WTC11 (cell line): ENCODE data around the gene RPL29. TPM values are rescaled to one million over a fixed set of nuclear protein-coding genes. Genes with fewer than 3 reads are reported as not detected.

Experiments
- ATAC-seq: fragments of 200-7000 bp; cut with Tn5 transposase; 2 replicates; pipeline ENCODE4 v1.10.0; 2021; ENCODE audit warnings: mild to moderate bottlenecking, moderate library complexity
- CTCF ChIA-PET: fragments of 300-600 bp; sonication (Branson Sonifier 250); formaldehyde crosslinking; loops from one replicate; lab custom pipeline; 2021; ENCODE audit warnings: antibody characterized with exemption; lab: Charles Lee
- POLR2A ChIA-PET: fragments of 350-600 bp; sonication (Branson Sonifier 250); formaldehyde crosslinking; loops from one replicate; lab custom pipeline; 2021; ENCODE audit warnings: antibody characterized with exemption; lab: Charles Lee
- DNase-seq: peaks from one replicate; pipeline ENCODE4 v3.0.0; 2021; ENCODE audit warnings: low spot score
- H3K27ac Mint-ChIP-seq: 2 replicates; pipeline ENCODE4 v1.8.0; 2021; ENCODE audit warnings: mixed read lengths
- H3K27me3 Mint-ChIP-seq: 2 replicates; pipeline ENCODE4 v1.8.0; 2021; ENCODE audit warnings: low read depth, mild to moderate bottlenecking, moderate library complexity, mixed read lengths
- H3K36me3 Mint-ChIP-seq: 2 replicates; pipeline ENCODE4 v1.8.0; 2021; ENCODE audit warnings: mixed read lengths
- H3K4me1 Mint-ChIP-seq: 2 replicates; pipeline ENCODE4 v1.8.0; 2022; ENCODE audit warnings: mixed read lengths
- H3K4me3 Mint-ChIP-seq: 2 replicates; pipeline ENCODE4 v1.8.0; 2021; ENCODE audit warnings: mild to moderate bottlenecking, moderate library complexity, mixed read lengths
- H3K9me3 Mint-ChIP-seq: 2 replicates; pipeline ENCODE4 v1.8.0; 2021; ENCODE audit warnings: mixed read lengths
- ARID4B ChIP-seq: sonication (generic); formaldehyde crosslinking; IDR thresholded peaks from 2 replicates; pipeline ENCODE4 v1.8.0; 2023; ENCODE audit warnings: missing genetic modification reagents, mild to moderate bottlenecking, borderline replicate concordance
- ATF6 ChIP-seq: sonication (generic); formaldehyde crosslinking; IDR thresholded peaks from 2 replicates; pipeline ENCODE4 v1.8.1; 2023; ENCODE audit warnings: mild to moderate bottlenecking, missing genetic modification reagents
- CBFB ChIP-seq: sonication (generic); formaldehyde crosslinking; IDR thresholded peaks from 2 replicates; pipeline ENCODE4 v1.8.1; 2022; ENCODE audit warnings: mild to moderate bottlenecking, low read depth, missing genetic modification reagents
- ERG ChIP-seq: fragments of 250-450 bp; sonication (Bioruptor Pico); IDR thresholded peaks from 2 replicates; pipeline ENCODE4 v1.8.0; 2021; ENCODE audit warnings: mild to moderate bottlenecking
- ESRRA ChIP-seq: sonication (generic); formaldehyde crosslinking; IDR thresholded peaks from 2 replicates; pipeline ENCODE4 v1.8.1; 2022; ENCODE audit warnings: mild to moderate bottlenecking, missing genetic modification reagents, borderline replicate concordance
- HMGXB4 ChIP-seq: sonication (generic); formaldehyde crosslinking; IDR thresholded peaks from 2 replicates; pipeline ENCODE4 v1.8.1; 2023; ENCODE audit warnings: mild to moderate bottlenecking, moderate library complexity, missing genetic modification reagents
- IRF2 ChIP-seq: sonication (generic); formaldehyde crosslinking; IDR thresholded peaks from 2 replicates; pipeline ENCODE4 v1.8.0; 2022; ENCODE audit warnings: low read depth, missing genetic modification reagents, borderline replicate concordance
- KAT7 ChIP-seq: sonication (generic); formaldehyde crosslinking; IDR thresholded peaks from 2 replicates; pipeline ENCODE4 v1.8.1; 2023; ENCODE audit warnings: missing genetic modification reagents, mild to moderate bottlenecking, borderline replicate concordance
- MXD4 ChIP-seq: fragments of 250-450 bp; sonication (Bioruptor Pico); IDR thresholded peaks from 2 replicates; pipeline ENCODE4 v1.8.0; 2021; ENCODE audit warnings: mild to moderate bottlenecking, moderate library complexity, borderline replicate concordance
- NFYB ChIP-seq: sonication (generic); formaldehyde crosslinking; conservative IDR thresholded peaks from 2 replicates; pipeline ENCODE4 v1.8.0; 2022; ENCODE audit warnings: low read depth, missing genetic modification reagents
- PRDM15 ChIP-seq: sonication (generic); formaldehyde crosslinking; IDR thresholded peaks from 2 replicates; pipeline ENCODE4 v1.8.0; 2022; ENCODE audit warnings: missing genetic modification reagents
- TCF7 ChIP-seq: sonication (generic); formaldehyde crosslinking; IDR thresholded peaks from 2 replicates; pipeline ENCODE4 v1.8.0; 2022; ENCODE audit warnings: mild to moderate bottlenecking, low read depth, missing genetic modification reagents, moderate library complexity
- TP53 ChIP-seq: sonication (generic); formaldehyde crosslinking; IDR thresholded peaks from 2 replicates; pipeline ENCODE4 v1.8.1; 2023; ENCODE audit warnings: mild to moderate bottlenecking, missing genetic modification reagents
- ZNF671 ChIP-seq: fragments of 250-450 bp; sonication (Bioruptor Pico); IDR thresholded peaks from 2 replicates; pipeline ENCODE4 v1.8.0; 2021; ENCODE audit warnings: mild to moderate bottlenecking
- ZSCAN18 ChIP-seq: fragments of 250-450 bp; sonication (Bioruptor Pico); IDR thresholded peaks from 2 replicates; pipeline ENCODE4 v2.1.2; 2022; ENCODE audit warnings: mild to moderate bottlenecking, moderate library complexity
- total RNA-seq: library from RNA; stranded (reverse); gene quantifications from 3 replicates; pipeline ENCODE4 v1.2.3, GENCODE V29; 2021

Gene RPL29
- total RNA-seq, 1 experiment from 2014 or later, result 1,343 TPM

- Mint-ChIP-seq H3K27ac (no peak overlapping the region), H3K36me3 (no peaks in the 10 kb centered on the region), H3K9me3 (no peaks in the 10 kb centered on the region), H3K4me3 (no peak overlapping the region)
- DNase-seq, result peak; percentile 59
- POLR2A ChIA-PET, result interaction anchor here (0.7 to 1.3 kb wide), 2 partner anchors 19 to 749 kb away, joined by 3 to 8 read pairs; partner anchors contain the start of gene ACY1
- no peak for ATAC-seq
- TF ChIP-seq ESRRA (CRISPR knock-in tag) (no peak), PRDM15 (CRISPR knock-in tag) (no peak), ATF6 (CRISPR knock-in tag) (no peak), NFYB (CRISPR knock-in tag) (no peak), HMGXB4 (CRISPR knock-in tag) (no peak), TCF7 (no peak), CBFB (CRISPR knock-in tag) (no peak), ZNF671 (CRISPR knock-in tag) (no peak), ZSCAN18 (CRISPR knock-in tag) (no peak), MXD4 (CRISPR knock-in tag) (no peak), KAT7 (CRISPR knock-in tag) (no peak), TP53 (CRISPR knock-in tag) (no peak), IRF2 (CRISPR knock-in tag) (no peak)
- TF ChIP-seq, all 79 proteins: peak for 0
- H3K27me3 Mint-ChIP-seq, result peaks cover 23% of the 10 kb centered on the region
- peaks cover 35% of the 10 kb centered on the region for H3K4me1 Mint-ChIP-seq
- CTCF ChIA-PET, result interaction anchor here (1.4 to 6.5 kb wide), 3 partner anchors 11 to 144 kb away, joined by 3 to 60 read pairs (median 19); partner anchors contain the start of genes ABHD14A, ABHD14B and ACY1
Observed at GRCh38 chr3:51963951-51964451, 31.7 kb downstream of the RPL29 start.

GRCh38 chr3:51962854-51963530 lies 32.7 kb downstream of the RPL29 start:
- POLR2A ChIA-PET, result interaction anchor here (1.3 kb wide), 1 partner anchor 20 kb away, joined by 8 read pairs; the partner anchor contains the start of gene ACY1
- no peak overlapping the region for H3K27ac Mint-ChIP-seq
- H3K4me1 Mint-ChIP-seq, result peaks cover 28% of the 10 kb centered on the region
- H3K36me3 Mint-ChIP-seq, result no peaks in the 10 kb centered on the region
- ATAC-seq, result no peak
- peaks cover 23% of the 10 kb centered on the region for H3K27me3 Mint-ChIP-seq
- CTCF ChIA-PET, result interaction anchor here (1.4 to 6.5 kb wide), 3 partner anchors 12 to 143 kb away, joined by 3 to 60 read pairs (median 19); partner anchors contain the start of genes ABHD14A, ABHD14B and ACY1
- no peak for DNase-seq
- no peak overlapping the region for H3K4me3 Mint-ChIP-seq
- no peaks in the 10 kb centered on the region for H3K9me3 Mint-ChIP-seq
- no peak for TF ChIP-seq ERG (CRISPR knock-in tag)
- no peak for TF ChIP-seq ARID4B (CRISPR knock-in tag)
- no peak for TF ChIP-seq ATF6 (CRISPR knock-in tag)
